H9 (cell line): ENCODE data around the gene TOX4. TPM values are rescaled to one million over a fixed set of nuclear protein-coding genes. Genes with fewer than 3 reads are reported as not detected.

ENCODE experiments used
- DNase-seq: peaks from one replicate; pipeline ENCODE4 v3.0.0-alpha.2; 2017
- H2AFZ ChIP-seq: one replicate; pipeline ENCODE4 v1.6.1; 2013; ENCODE audit warnings: mild to moderate bottlenecking, low read length, control low read depth, moderate library complexity
- H2AK5ac ChIP-seq: 2 replicates; pipeline ENCODE4 v1.6.1; 2013; ENCODE audit warnings: low read length, control low read depth, mixed read lengths; ENCODE audit not compliant: insufficient read length
- H2BK120ac ChIP-seq: one replicate; pipeline ENCODE4 v1.6.1; 2013; ENCODE audit warnings: low read depth, mild to moderate bottlenecking, low read length, control low read depth, inconsistent platforms; ENCODE audit not compliant: poor library complexity, severe bottlenecking
- H2BK12ac ChIP-seq: 2 replicates; pipeline ENCODE4 v1.6.1; 2013; ENCODE audit warnings: low read length, control low read depth, mixed read lengths, low read depth; ENCODE audit not compliant: insufficient read length
- H2BK15ac ChIP-seq: 2 replicates; pipeline ENCODE4 v1.6.1; 2013; ENCODE audit warnings: low read depth, low read length, control low read depth
- H2BK20ac ChIP-seq: one replicate; pipeline ENCODE4 v1.6.1; 2013; ENCODE audit warnings: low read depth, mild to moderate bottlenecking, low read length, control low read depth, inconsistent platforms; ENCODE audit not compliant: poor library complexity, severe bottlenecking
- H2BK5ac ChIP-seq: 2 replicates; pipeline ENCODE4 v1.6.1; 2013; ENCODE audit warnings: low read length, control low read depth, mixed read lengths; ENCODE audit not compliant: insufficient read length
- H3K14ac ChIP-seq: 2 replicates; pipeline ENCODE4 v1.6.1; 2013; ENCODE audit warnings: low read length, control low read depth; ENCODE audit not compliant: insufficient read depth
- H3K18ac ChIP-seq: 2 replicates; pipeline ENCODE4 v1.6.1; 2013; ENCODE audit warnings: low read depth, mild to moderate bottlenecking, mixed read lengths, low read length, control low read depth; ENCODE audit not compliant: insufficient read length
- H3K23ac ChIP-seq: 2 replicates; pipeline ENCODE4 v1.6.1; 2013; ENCODE audit warnings: low read length, control low read depth, mixed read lengths, low read depth; ENCODE audit not compliant: insufficient read length
- H3K23me2 ChIP-seq: 2 replicates; pipeline ENCODE4 v1.6.1; 2013; ENCODE audit warnings: low read depth, mild to moderate bottlenecking, mixed read lengths, low read length, control low read depth; ENCODE audit not compliant: insufficient read length, poor library complexity, severe bottlenecking
- H3K27ac ChIP-seq: 2 replicates; pipeline ENCODE4 v1.5.1; 2013; ENCODE audit warnings: low read length, control low read depth, mixed read lengths, low read depth; ENCODE audit not compliant: insufficient read length
- H3K27me3 ChIP-seq: 2 replicates; pipeline ENCODE4 v1.6.1; 2013; ENCODE audit warnings: low read length, control low read depth, inconsistent platforms; ENCODE audit not compliant: insufficient read depth
- H3K4ac ChIP-seq: 2 replicates; pipeline ENCODE4 v1.6.1; 2013; ENCODE audit warnings: low read depth, mild to moderate bottlenecking, control low read depth, inconsistent platforms, low read length, moderate library complexity
- H3K4me1 ChIP-seq: 2 replicates; pipeline ENCODE4 v1.6.1; 2013; ENCODE audit warnings: low read length, control low read depth, inconsistent platforms; ENCODE audit not compliant: insufficient read depth
- H3K4me2 ChIP-seq: 2 replicates; pipeline ENCODE4 v1.6.1; 2013; ENCODE audit warnings: low read length, control low read depth, mixed read lengths; ENCODE audit not compliant: insufficient read length, insufficient read depth
- H3K56ac ChIP-seq: 2 replicates; pipeline ENCODE4 v1.6.1; 2013; ENCODE audit warnings: low read depth, mild to moderate bottlenecking, mixed read lengths, low read length, control low read depth; ENCODE audit not compliant: insufficient read length
- H3K79me1 ChIP-seq: 2 replicates; pipeline ENCODE4 v1.6.1; 2013; ENCODE audit warnings: low read depth, mild to moderate bottlenecking, moderate library complexity, low read length, control low read depth, inconsistent platforms; ENCODE audit not compliant: insufficient read depth, poor library complexity, severe bottlenecking
- H3K79me2 ChIP-seq: 2 replicates; pipeline ENCODE4 v1.6.1; 2013; ENCODE audit warnings: low read length, control low read depth, inconsistent platforms; ENCODE audit not compliant: insufficient read depth
- H3K9ac ChIP-seq: 2 replicates; pipeline ENCODE4 v1.6.1; 2013; ENCODE audit warnings: low read length, control low read depth, mixed read lengths; ENCODE audit not compliant: insufficient read length; ENCODE audit errors: extremely low read depth
- H3K9me3 ChIP-seq: one replicate; pipeline ENCODE4 v1.6.1; 2013; ENCODE audit warnings: low read depth, low read length, inconsistent platforms; ENCODE audit not compliant: control insufficient read depth
- H3T11ph ChIP-seq: one replicate; pipeline ENCODE4 v1.6.1; 2013; ENCODE audit warnings: mild to moderate bottlenecking, low read length, control low read depth, inconsistent platforms
- H4K20me1 ChIP-seq: one replicate; pipeline ENCODE4 v1.6.1; 2013; ENCODE audit not compliant: control insufficient read depth, insufficient read length, insufficient read depth
- H4K5ac ChIP-seq: 2 replicates; pipeline ENCODE4 v1.6.1; 2013; ENCODE audit warnings: low read depth, mild to moderate bottlenecking, mixed read lengths, low read length, control low read depth; ENCODE audit not compliant: insufficient read length
- H4K8ac ChIP-seq: replicated peaks from 2 replicates; pipeline ENCODE4 v1.6.1; 2013; ENCODE audit warnings: low read length, control low read depth, mixed read lengths, low read depth; ENCODE audit not compliant: insufficient read length
- H4K91ac ChIP-seq: 2 replicates; pipeline ENCODE4 v1.6.1; 2013; ENCODE audit warnings: low read depth, mild to moderate bottlenecking, moderate library complexity, mixed read lengths, low read length, control low read depth; ENCODE audit not compliant: insufficient read length
- H3K27ac Mint-ChIP-seq, 3 experiments: 2 replicates in 2 of 3; 3 replicates in 1 of 3; pipeline ENCODE4 v1.8.0; 2020 to 2021; ENCODE audit warnings: mixed read lengths in 3 of 3, mild to moderate bottlenecking in 1 of 3, moderate library complexity in 1 of 3
- H3K27me3 Mint-ChIP-seq: 2 replicates; pipeline ENCODE4 v1.8.0; 2021; ENCODE audit warnings: low read depth, mild to moderate bottlenecking, moderate library complexity, mixed read lengths
- H3K36me3 Mint-ChIP-seq, 3 experiments: 2 replicates in 2 of 3; 3 replicates in 1 of 3; pipeline ENCODE4 v1.8.0; 2020 to 2021; ENCODE audit warnings: low read depth in 3 of 3, mixed read lengths in 3 of 3; ENCODE audit not compliant: insufficient read depth in 1 of 3
- H3K4me1 Mint-ChIP-seq, 2 experiments: 2 replicates each; pipeline ENCODE4 v1.8.0; 2020; ENCODE audit warnings: mixed read lengths in 2 of 2
- H3K4me3 Mint-ChIP-seq, 2 experiments: 2 replicates in 1 of 2; 3 replicates in 1 of 2; pipeline ENCODE4 v1.8.0; 2020 to 2021; ENCODE audit warnings: mild to moderate bottlenecking in 2 of 2, mixed read lengths in 2 of 2, moderate library complexity in 1 of 2
- H3K9me3 Mint-ChIP-seq, 2 experiments: 2 replicates in 1 of 2; 3 replicates in 1 of 2; pipeline ENCODE4 v1.8.0; 2020; ENCODE audit warnings: mild to moderate bottlenecking in 2 of 2, mixed read lengths in 2 of 2, moderate library complexity in 1 of 2
- WGBS: extraction: QIAGEN DNeasy Blood & Tissue Kit; methylation state at CpG from one replicate; pipeline ENCODE4 v1.1.7; 2013; ENCODE audit warnings: missing lambda C conversion rate, low lambda C conversion rate, mixed read lengths; ENCODE audit not compliant: insufficient read length; ENCODE audit errors: extremely low coverage; 5-methylcytosine and 5-hydroxymethylcytosine counted together
- total RNA-seq: library from RNA; stranded (reverse); gene quantifications from 2 replicates; pipeline ENCODE4 v1.2.1, GENCODE V29; 2021
- TF ChIP-seq, protein P1 (sequence below): fragments of 200-600 bp; sonication (generic); conservative IDR thresholded peaks from 3 replicates; pipeline ENCODE4 v1.8.0; 2021; ENCODE audit warnings: antibody characterized with exemption, mild to moderate bottlenecking

TOX4 gene
- total RNA-seq, 1 experiment from 2014 or later, result 64.7 TPM

DNA sequence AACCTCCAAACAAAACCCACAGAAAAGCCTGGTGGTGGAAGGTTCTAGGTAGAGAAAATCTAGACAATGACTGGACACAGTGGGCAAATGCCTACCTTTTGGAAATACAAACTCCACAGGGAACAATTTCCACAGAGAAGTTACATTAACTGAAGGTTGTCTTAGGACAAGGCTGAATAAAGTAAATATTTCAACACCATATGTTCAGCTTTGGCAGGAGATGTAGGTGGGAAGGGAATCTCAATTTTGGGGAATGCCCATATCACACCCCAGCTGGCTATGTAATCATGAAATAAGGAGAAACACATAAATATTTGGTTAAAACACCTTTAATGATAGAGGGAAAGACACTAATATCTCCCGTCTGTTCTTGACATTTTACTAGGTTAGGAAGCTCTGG lies 43.8 kb downstream of the TOX4 start:
- H4K91ac ChIP-seq, result no peak overlapping the region
- H2BK120ac ChIP-seq, result no peak overlapping the region
- H2AFZ ChIP-seq, result no peak overlapping the region
- H2BK5ac ChIP-seq, result no peak overlapping the region
- no peak for DNase-seq
- no peak overlapping the region for H3K56ac ChIP-seq
- H3T11ph ChIP-seq, result no peak overlapping the region
- no peak overlapping the region for H3K4ac ChIP-seq
- H3K4me2 ChIP-seq, result peak overlapping the region; percentile 4
- H3K23ac ChIP-seq, result no peak overlapping the region
- H3K14ac ChIP-seq, result no peak overlapping the region
- H4K8ac ChIP-seq, result no peak overlapping the region
- no peaks in the 10 kb centered on the region for H4K20me1 ChIP-seq
- no peak overlapping the region for H4K5ac ChIP-seq
- Mint-ChIP-seq H3K36me3 (peaks cover 45 to 59% (median 54%) of the 10 kb centered on the region in 3 experiments), H3K4me1 (peaks cover 55 to 58% of the 10 kb centered on the region in 2 experiments), H3K27ac (peak overlapping the region in 2 of 3 experiments; percentile 76 to 82; a peak in 3 of 7 replicates), H3K4me3 (no peak overlapping the region), H3K27me3 (no peaks in the 10 kb centered on the region), H3K9me3 (no peaks in the 10 kb centered on the region)
- no peak overlapping the region for H2BK20ac ChIP-seq
- H3K79me2 ChIP-seq, result peaks cover 9% of the 10 kb centered on the region; the same call in 1 of the 2 replicates
- H3K9me3 ChIP-seq, result no peaks in the 10 kb centered on the region
- whole genome bisulfite sequencing, result no CpG with 5 or more reads among the region's 1 CpG
- no peak overlapping the region for H3K18ac ChIP-seq
- H3K27ac ChIP-seq, result no peak overlapping the region
- TF ChIP-seq, protein P1, sequence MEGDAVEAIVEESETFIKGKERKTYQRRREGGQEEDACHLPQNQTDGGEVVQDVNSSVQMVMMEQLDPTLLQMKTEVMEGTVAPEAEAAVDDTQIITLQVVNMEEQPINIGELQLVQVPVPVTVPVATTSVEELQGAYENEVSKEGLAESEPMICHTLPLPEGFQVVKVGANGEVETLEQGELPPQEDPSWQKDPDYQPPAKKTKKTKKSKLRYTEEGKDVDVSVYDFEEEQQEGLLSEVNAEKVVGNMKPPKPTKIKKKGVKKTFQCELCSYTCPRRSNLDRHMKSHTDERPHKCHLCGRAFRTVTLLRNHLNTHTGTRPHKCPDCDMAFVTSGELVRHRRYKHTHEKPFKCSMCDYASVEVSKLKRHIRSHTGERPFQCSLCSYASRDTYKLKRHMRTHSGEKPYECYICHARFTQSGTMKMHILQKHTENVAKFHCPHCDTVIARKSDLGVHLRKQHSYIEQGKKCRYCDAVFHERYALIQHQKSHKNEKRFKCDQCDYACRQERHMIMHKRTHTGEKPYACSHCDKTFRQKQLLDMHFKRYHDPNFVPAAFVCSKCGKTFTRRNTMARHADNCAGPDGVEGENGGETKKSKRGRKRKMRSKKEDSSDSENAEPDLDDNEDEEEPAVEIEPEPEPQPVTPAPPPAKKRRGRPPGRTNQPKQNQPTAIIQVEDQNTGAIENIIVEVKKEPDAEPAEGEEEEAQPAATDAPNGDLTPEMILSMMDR, result no peak
- H3K23me2 ChIP-seq, result peaks cover 3% of the 10 kb centered on the region
- H2AK5ac ChIP-seq, result no peak overlapping the region
- H3K9ac ChIP-seq, result no peak overlapping the region
- H3K79me1 ChIP-seq, result peaks cover 15% of the 10 kb centered on the region
- H2BK15ac ChIP-seq, result no peak overlapping the region
- H2BK12ac ChIP-seq, result no peak overlapping the region
- peaks cover 13% of the 10 kb centered on the region; the same call in 1 of the 2 replicates for H3K4me1 ChIP-seq
- H3K27me3 ChIP-seq, result no peaks in the 10 kb centered on the region
